Cardiac muscle cell (in vitro differentiated cells and primary cell): ENCODE data around the gene RPL10A. TPM values are rescaled to one million over a fixed set of nuclear protein-coding genes. Genes with fewer than 3 reads are reported as not detected.

ENCODE experiments used
- DNase-seq, 2 donors: peaks; one replicate each; pipeline versions ENCODE4 v3.0.0 to v3.0.0-alpha.2; 2010 to 2017; ENCODE audit warnings: low read depth in 1 of 2, low spot score in 1 of 2
- H3K27ac ChIP-seq: fragments of 200-600 bp; sonication (generic); 2 replicates; pipeline ENCODE4 v1.5.1; 2016
- H3K27me3 ChIP-seq: fragments of 200-600 bp; sonication (generic); 2 replicates; pipeline ENCODE4 v1.6.0; 2016; ENCODE audit warnings: control low read depth
- H3K36me3 ChIP-seq: fragments of 200-600 bp; sonication (generic); 2 replicates; pipeline ENCODE4 v1.5.1; 2016; ENCODE audit warnings: control low read depth
- H3K4me1 ChIP-seq: fragments of 200-600 bp; sonication (generic); 2 replicates; pipeline ENCODE4 v1.8.1; 2017; ENCODE audit warnings: low read depth, mild to moderate bottlenecking, mixed run types
- H3K4me3 ChIP-seq: fragments of 200-600 bp; sonication (generic); 2 replicates; pipeline ENCODE4 v1.5.1; 2016; ENCODE audit warnings: mild to moderate bottlenecking
- H3K9me3 ChIP-seq: fragments of 200-600 bp; sonication (generic); 2 replicates; pipeline ENCODE4 v1.5.1; 2017; ENCODE audit warnings: low read depth, mild to moderate bottlenecking, control low read depth
- polyA plus RNA-seq: library from polyadenylated mRNA; unstranded; fragments of >200 nt; fragmentation: Nextera tagmentation; extraction: Ambion mirVana; gene quantifications from 2 replicates; pipeline ENCODE4 v1.2.1, GENCODE V29; 2016
- total RNA-seq: library from RNA; depleted of rRNA; stranded (reverse); fragments of >200 nt; gene quantifications from 2 replicates; pipeline ENCODE4 v1.2.3, GENCODE V29; 2016
- TF ChIP-seq, protein P1 (sequence below): IDR thresholded peaks from 2 replicates; pipeline ENCODE4 v1.5.1; 2012; ENCODE audit warnings: low read depth, mild to moderate bottlenecking, low read length

Gene RPL10A
- total RNA-seq: 1,095 and 1,320 TPM in 2 replicates
- polyA plus RNA-seq: 390 and 521 TPM in 2 replicates

DNA sequence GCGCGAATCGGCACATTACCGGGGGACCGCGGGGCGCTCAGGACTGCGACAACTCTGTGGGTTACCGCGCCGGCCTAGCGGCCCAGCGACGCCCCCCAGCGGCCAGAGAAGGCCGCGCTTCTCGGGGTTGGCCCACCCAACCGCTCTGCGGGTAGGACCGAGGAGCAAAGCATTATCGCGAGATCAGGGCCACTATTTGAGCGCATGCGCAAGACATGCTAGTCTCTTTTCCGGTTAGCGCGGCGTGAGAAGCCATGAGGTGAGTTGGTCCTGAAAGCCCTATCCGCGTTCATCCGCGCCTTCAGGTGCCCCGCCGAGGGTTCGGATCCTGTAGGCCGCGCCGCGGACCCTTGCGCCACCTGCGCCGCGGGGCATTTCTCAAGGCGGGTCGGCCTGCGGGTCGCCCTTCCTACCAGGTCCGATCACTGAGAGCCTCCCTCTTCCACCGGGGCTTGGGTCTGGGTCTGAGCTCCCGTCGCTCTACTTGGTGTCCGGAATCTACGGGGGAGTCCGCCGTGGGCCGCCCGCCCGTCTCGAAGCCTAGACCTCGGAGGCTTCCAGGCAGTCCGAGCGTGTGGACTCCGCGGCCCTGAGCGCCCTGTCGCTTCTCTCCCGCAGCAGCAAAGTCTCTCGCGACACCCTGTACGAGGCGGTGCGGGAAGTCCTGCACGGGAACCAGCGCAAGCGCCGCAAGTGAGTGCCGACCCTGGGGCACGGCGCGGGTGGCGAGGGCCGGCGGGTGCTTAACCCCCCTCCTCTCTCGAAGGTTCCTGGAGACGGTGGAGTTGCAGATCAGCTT is at the start of gene RPL10A:
TSS of gene RPL10A (plus strand) at position 221 of the 799 bp plus-strand sequence. CDS start at position 255, 34 bp downstream.
- peaks cover 31% of the 10 kb centered on the region for H3K36me3 ChIP-seq
- H3K27ac ChIP-seq: peak within 1 kb of the TSS; percentile 85
- TF ChIP-seq, protein P1, sequence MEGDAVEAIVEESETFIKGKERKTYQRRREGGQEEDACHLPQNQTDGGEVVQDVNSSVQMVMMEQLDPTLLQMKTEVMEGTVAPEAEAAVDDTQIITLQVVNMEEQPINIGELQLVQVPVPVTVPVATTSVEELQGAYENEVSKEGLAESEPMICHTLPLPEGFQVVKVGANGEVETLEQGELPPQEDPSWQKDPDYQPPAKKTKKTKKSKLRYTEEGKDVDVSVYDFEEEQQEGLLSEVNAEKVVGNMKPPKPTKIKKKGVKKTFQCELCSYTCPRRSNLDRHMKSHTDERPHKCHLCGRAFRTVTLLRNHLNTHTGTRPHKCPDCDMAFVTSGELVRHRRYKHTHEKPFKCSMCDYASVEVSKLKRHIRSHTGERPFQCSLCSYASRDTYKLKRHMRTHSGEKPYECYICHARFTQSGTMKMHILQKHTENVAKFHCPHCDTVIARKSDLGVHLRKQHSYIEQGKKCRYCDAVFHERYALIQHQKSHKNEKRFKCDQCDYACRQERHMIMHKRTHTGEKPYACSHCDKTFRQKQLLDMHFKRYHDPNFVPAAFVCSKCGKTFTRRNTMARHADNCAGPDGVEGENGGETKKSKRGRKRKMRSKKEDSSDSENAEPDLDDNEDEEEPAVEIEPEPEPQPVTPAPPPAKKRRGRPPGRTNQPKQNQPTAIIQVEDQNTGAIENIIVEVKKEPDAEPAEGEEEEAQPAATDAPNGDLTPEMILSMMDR: peak; percentile 97
- no peaks in the 10 kb centered on the region for H3K9me3 ChIP-seq
- peak; percentile 97 to 98 for DNase-seq
- peaks cover 16% of the 10 kb centered on the region for H3K4me1 ChIP-seq
- peak within 1 kb of the TSS; percentile 58 for H3K4me3 ChIP-seq
- H3K27me3 ChIP-seq: no peaks in the 10 kb centered on the region

DNA sequence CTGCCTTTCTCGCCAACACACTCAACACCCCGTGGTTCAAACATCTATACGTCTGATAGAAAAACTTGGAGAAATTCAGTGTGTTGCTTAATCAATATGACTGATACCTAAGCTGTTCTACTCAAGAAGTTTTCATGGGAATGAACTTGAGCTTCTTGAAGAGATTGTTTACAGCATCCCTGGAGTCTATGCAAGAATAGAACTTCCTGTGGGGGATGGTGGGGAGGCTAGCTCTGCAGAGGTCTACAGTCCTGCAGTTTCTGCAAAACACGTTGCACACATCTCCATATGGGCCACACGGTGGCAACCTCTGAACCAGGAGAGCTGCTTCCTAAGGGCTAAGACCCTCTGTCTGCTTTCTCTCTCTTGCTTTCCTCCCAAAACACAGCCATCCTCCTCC is 48.8 kb upstream of the RPL10A start:
- peak; percentile 36 to 74 for DNase-seq
- TF ChIP-seq, protein P1: peak; percentile 47
- H3K4me3 ChIP-seq: no peak overlapping the region
- H3K36me3 ChIP-seq: peaks cover 4% of the 10 kb centered on the region
- H3K27me3 ChIP-seq: no peaks in the 10 kb centered on the region
- no peaks in the 10 kb centered on the region for H3K9me3 ChIP-seq
- H3K4me1 ChIP-seq: no peaks in the 10 kb centered on the region
- H3K27ac ChIP-seq: no peak overlapping the region

DNA sequence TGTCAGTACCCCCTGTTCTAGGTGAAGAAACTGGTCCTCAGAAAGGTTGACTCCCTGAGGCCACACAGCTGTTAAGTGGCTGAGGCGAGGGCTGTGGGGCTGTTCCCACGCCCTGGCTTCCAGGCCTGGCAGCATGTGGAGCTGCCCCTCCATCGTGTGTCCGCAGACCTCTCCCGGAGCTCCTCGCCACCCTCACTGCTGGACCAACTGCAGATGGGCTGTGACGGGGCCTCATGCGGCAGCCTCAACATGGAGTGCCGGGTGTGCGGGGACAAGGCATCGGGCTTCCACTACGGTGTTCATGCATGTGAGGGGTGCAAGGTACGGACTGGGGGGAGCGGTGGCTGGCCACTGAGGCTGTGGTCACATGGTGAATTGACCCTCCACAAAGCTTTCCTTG is 48.2 kb upstream of the RPL10A start:
- Histone ChIP-seq H3K27me3 (no peaks in the 10 kb centered on the region), H3K4me1 (no peaks in the 10 kb centered on the region), H3K4me3 (no peak overlapping the region), H3K27ac (no peak overlapping the region), H3K36me3 (peaks cover 4% of the 10 kb centered on the region), H3K9me3 (no peaks in the 10 kb centered on the region)
- TF ChIP-seq, protein P1: no peak
- no peak for DNase-seq

DNA sequence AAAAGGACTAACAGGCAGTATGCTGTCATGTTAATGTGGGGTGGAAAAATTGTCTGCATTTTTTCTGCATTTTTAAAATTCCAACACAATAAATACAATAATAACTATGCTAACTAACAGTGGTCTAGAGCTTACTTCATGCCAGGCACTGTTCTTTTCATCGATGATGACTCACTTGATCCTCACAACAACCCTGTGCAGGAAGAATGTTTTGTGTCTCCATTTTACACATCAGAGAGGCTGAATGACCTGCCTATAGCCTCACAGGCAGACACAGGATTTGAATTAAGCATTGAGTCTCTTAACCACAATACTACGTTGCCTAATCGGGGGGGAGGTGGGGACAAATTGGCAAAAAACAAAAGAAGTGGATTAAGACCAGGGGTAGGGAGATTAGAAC is 42.9 kb upstream of the RPL10A start:
- no peaks in the 10 kb centered on the region for H3K36me3 ChIP-seq
- peak in 1 of 2 donors; percentile 89 for DNase-seq
- H3K4me1 ChIP-seq: no peaks in the 10 kb centered on the region
- H3K9me3 ChIP-seq: no peaks in the 10 kb centered on the region
- TF ChIP-seq, protein P1: no peak
- no peak overlapping the region for H3K4me3 ChIP-seq
- H3K27me3 ChIP-seq: no peaks in the 10 kb centered on the region
- no peak overlapping the region for H3K27ac ChIP-seq

DNA sequence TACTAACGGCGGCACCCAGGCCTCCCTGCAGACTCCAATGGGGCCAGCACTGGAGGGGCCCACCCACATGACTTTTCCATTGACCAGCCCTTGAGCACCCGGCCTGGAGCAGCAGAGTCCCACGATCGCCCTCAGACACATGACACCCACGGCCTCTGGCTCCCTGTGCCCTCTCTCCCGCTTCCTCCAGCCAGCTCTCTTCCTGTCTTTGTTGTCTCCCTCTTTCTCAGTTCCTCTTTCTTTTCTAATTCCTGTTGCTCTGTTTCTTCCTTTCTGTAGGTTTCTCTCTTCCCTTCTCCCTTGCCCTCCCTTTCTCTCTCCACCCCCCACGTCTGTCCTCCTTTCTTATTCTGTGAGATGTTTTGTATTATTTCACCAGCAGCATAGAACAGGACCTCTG is 42.1 kb upstream of the RPL10A start:
- Histone ChIP-seq H3K4me3 (no peak overlapping the region), H3K36me3 (no peaks in the 10 kb centered on the region), H3K4me1 (no peaks in the 10 kb centered on the region), H3K27ac (no peak overlapping the region), H3K27me3 (no peaks in the 10 kb centered on the region), H3K9me3 (no peaks in the 10 kb centered on the region)
- DNase-seq: no peak
- TF ChIP-seq, protein P1: no peak
